Adrenal gland (tissue), 5 donors: Measurements from ENCODE around the gene MICB.

ENCODE experiments used
- POLR2A ChIP-seq, 2 donors: fragments of 450-650 bp; IDR thresholded peaks; one replicate each; pipeline ENCODE4 v1.6.1; 2017; ENCODE audit warnings: antibody characterized with exemption in 2 of 2, mild to moderate bottlenecking in 2 of 2, moderate library complexity in 1 of 2
- TF ChIP-seq, protein P1 (sequence below), 6 experiments: fragments of 450-650 bp in 4 of 6; fragments of 200-600 bp in 2 of 6; sonication (generic) in 1 of 6; IDR thresholded peaks; 1 replicate in 5 of 6; 2 replicates in 1 of 6; pipeline versions ENCODE4 v1.5.1 to v1.8.0; 2016 to 2021; ENCODE audit warnings: antibody characterized with exemption in 6 of 6, mild to moderate bottlenecking in 2 of 6, moderate library complexity in 1 of 6
- donor health status: DM: no; HTN: no; CAD: no.

DNA sequence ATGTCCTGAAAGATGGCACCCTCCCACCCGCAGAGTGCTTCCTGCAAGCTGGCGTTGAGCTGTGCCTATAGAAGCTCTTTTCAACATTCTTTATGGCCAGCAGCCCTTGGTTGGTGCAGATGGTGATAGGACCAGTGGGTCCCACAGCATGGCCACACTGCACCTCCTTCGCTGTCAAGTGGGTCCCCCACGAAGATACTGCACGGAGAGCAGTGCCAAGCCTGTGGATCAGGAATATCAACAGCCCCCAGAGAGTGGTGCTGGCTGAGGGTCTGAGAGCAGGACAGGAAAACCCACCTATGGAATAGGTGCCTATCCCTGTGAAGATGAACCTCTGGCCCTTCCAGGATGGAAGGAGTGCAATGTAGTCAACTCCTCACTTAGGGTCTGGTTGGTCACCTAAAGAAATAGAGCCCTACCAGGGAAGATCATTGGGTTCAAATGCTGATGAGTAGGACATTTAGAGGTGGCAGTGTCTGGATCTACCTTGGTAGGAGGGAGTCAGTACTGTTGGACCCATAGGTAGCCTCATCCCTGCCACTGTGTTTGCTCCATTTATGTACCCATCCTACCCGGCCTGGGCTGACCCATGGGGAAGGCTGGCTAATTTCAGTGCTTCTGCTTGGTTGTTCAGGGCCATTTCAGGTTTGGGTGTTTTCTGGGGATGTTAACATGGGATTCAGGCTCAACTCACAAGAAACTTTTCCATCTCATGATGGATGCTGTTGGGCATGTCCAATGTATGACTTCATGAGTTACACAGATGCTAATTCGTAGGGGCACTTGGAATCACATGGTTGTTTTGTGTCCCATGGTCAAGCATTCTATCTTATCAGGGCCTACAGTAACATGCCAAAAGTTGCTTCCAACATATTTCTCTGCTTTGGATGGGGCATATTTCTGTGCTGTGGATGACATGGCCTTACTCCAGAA, 33.4 kb upstream of the MICB start:
- TF ChIP-seq, protein P1, sequence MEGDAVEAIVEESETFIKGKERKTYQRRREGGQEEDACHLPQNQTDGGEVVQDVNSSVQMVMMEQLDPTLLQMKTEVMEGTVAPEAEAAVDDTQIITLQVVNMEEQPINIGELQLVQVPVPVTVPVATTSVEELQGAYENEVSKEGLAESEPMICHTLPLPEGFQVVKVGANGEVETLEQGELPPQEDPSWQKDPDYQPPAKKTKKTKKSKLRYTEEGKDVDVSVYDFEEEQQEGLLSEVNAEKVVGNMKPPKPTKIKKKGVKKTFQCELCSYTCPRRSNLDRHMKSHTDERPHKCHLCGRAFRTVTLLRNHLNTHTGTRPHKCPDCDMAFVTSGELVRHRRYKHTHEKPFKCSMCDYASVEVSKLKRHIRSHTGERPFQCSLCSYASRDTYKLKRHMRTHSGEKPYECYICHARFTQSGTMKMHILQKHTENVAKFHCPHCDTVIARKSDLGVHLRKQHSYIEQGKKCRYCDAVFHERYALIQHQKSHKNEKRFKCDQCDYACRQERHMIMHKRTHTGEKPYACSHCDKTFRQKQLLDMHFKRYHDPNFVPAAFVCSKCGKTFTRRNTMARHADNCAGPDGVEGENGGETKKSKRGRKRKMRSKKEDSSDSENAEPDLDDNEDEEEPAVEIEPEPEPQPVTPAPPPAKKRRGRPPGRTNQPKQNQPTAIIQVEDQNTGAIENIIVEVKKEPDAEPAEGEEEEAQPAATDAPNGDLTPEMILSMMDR (IDR thresholded peaks at IDR 0.05): no peak
- no peak for TF ChIP-seq POLR2A (IDR thresholded peaks at IDR 0.05)
